ENCODE results near the gene GON7. TPM values are rescaled to one million over a fixed set of nuclear protein-coding genes. Genes with fewer than 3 reads are reported as not detected.
A peak's percentile ranks its signal among the peaks of the same experiment; 100 is the strongest.

Gene GON7
- 9.2 and 18.1 TPM in 2 replicates for total RNA-seq
- polyA plus RNA-seq = 22.2 and 24.6 TPM in 2 replicates

DNA sequence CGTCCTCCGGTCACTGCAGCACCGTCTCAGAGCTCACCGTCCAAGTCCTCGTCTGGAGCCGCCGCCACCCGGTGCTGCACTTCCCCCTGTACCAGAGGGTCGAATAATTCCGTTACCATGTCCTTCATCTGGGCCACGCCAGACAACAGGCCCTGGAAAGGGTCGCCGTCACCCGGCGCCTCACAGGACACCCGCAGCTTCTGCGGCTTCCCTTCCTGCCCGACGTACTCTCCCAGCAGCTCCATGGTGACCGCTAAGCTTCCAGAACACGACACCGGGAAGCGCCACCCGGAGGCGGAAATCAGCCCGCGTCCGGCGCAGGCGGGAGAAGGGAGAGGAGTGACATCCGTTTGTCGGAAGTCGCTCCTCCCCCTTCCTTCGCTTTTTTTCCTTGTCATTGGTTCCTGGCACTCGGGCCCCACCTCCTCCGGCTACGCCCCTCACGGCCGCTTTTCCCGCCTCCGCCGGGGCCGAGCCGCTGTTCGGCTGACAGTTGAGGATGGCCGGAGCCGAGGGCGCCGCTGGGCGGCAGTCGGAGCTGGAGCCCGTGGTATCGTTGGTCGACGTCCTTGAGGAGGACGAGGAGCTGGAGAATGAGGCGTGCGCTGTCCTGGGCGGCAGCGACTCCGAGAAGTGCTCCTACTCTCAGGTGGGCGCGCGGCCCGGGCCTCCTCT lies at the start of gene GON7, which contains the start of gene UBR7:
GON7 (minus strand) TSS at position 273 of the 675 bp plus-strand sequence; CDS start at position 245, 28 bp downstream.
UBR7 (plus strand) TSS at position 464 of the 675 bp plus-strand sequence; CDS start at position 500, 36 bp downstream.
- H3K36me3 ChIP-seq = peaks cover 6% of the 10 kb centered on the region
- TF ChIP-seq, protein P1, sequence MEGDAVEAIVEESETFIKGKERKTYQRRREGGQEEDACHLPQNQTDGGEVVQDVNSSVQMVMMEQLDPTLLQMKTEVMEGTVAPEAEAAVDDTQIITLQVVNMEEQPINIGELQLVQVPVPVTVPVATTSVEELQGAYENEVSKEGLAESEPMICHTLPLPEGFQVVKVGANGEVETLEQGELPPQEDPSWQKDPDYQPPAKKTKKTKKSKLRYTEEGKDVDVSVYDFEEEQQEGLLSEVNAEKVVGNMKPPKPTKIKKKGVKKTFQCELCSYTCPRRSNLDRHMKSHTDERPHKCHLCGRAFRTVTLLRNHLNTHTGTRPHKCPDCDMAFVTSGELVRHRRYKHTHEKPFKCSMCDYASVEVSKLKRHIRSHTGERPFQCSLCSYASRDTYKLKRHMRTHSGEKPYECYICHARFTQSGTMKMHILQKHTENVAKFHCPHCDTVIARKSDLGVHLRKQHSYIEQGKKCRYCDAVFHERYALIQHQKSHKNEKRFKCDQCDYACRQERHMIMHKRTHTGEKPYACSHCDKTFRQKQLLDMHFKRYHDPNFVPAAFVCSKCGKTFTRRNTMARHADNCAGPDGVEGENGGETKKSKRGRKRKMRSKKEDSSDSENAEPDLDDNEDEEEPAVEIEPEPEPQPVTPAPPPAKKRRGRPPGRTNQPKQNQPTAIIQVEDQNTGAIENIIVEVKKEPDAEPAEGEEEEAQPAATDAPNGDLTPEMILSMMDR (IDR thresholded peaks at IDR 0.05; ENCODE audit: low read depth, low read length) = peak; percentile 31
- no peaks in the 10 kb centered on the region for H3K9me3 ChIP-seq (ENCODE audit: low read depth)
- peak; percentile 97 to 98 for DNase-seq (ENCODE audit: low read depth in 1 of 2, low spot score in 1 of 2)
- H3K4me3 ChIP-seq = peak within 1 kb of the TSS; percentile 83
- H3K4me1 ChIP-seq (ENCODE audit: low read depth) = peaks cover 10% of the 10 kb centered on the region
- no peaks in the 10 kb centered on the region for H3K27me3 ChIP-seq
- peak within 1 kb of the TSS; percentile 80 for H3K27ac ChIP-seq

DNA sequence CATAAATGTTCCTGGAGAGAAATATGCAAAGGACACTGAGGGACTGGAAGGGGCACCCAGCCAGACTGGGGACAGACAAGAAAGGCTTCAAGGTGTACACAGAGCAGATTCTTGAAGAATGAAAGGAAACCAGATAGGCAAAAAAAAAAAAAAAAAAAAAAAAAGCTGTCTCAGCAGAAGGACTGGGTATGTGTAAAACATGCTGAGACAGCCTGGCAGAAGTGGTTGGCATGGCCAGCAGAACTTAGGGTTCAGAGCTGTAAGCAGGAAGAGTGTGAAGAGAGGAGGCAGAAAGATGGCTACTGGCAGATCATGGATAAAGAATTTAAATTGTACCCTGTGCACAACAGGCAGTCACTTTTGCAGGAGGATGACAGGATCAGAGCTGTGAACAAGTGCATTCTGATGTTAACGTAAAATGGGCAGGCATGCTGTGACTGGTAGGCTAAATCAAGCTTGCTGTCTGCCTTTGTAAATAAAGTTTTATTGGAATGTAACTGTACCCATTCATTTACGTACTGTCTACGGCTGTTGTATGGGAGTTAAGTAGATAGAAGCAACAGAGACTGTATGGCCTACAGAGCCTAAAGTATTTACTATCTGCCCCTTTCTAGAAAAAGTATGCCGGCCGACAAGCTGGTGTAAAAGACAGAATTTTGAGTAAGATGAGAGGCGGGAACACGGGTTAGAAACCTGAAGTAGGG lies 42.4 kb upstream of the GON7 start:
- Histone ChIP-seq H3K36me3 (peaks cover 41% of the 10 kb centered on the region), H3K9me3 (ENCODE audit: low read depth) (no peaks in the 10 kb centered on the region), H3K27me3 (no peaks in the 10 kb centered on the region), H3K4me1 (ENCODE audit: low read depth) (no peaks in the 10 kb centered on the region), H3K27ac (no peak overlapping the region), H3K4me3 (no peak overlapping the region)
- TF ChIP-seq, protein P1 (IDR thresholded peaks at IDR 0.05; ENCODE audit: low read depth, low read length) = no peak
- no peak for DNase-seq (ENCODE audit: low read depth in 1 of 2, low spot score in 1 of 2)

DNA sequence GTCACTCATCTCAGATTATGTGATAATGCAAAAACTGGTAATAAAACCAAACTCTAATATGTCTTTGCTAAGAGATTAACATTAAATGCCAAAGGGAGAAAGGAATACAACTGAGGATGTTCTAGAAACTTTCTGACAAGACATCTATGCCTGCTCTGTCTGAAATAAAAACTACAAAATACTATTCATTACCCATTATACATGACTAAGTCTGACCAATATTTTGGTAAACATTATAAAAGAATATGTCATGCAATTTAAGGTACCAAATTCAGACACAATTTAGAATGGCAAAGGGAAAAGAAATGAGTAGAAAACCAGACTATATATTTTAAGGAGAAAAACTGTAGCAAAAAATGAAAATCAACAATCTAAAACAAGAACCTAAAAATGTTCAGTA lies 39.7 kb upstream of the GON7 start:
- TF ChIP-seq, protein P1 (IDR thresholded peaks at IDR 0.05; ENCODE audit: low read depth, low read length) = no peak
- Histone ChIP-seq H3K4me3 (no peak overlapping the region), H3K4me1 (ENCODE audit: low read depth) (no peaks in the 10 kb centered on the region), H3K27ac (no peak overlapping the region), H3K9me3 (ENCODE audit: low read depth) (no peaks in the 10 kb centered on the region), H3K36me3 (peaks cover 44% of the 10 kb centered on the region), H3K27me3 (no peaks in the 10 kb centered on the region)
- no peak for DNase-seq (ENCODE audit: low read depth in 1 of 2, low spot score in 1 of 2)

- no peaks in the 10 kb centered on the region for H3K9me3 ChIP-seq (ENCODE audit: low read depth)
- H3K36me3 ChIP-seq = peaks cover 43% of the 10 kb centered on the region
- DNase-seq (ENCODE audit: low read depth in 1 of 2, low spot score in 1 of 2) = no peak
- no peaks in the 10 kb centered on the region for H3K27me3 ChIP-seq
- H3K4me3 ChIP-seq = no peak overlapping the region
- H3K4me1 ChIP-seq (ENCODE audit: low read depth) = no peaks in the 10 kb centered on the region
- H3K27ac ChIP-seq = no peak overlapping the region
- TF ChIP-seq, protein P1 (IDR thresholded peaks at IDR 0.05; ENCODE audit: low read depth, low read length) = no peak
Measured at GRCh38 chr14:93245764-93246420, 39.0 kb upstream of the GON7 start.

GRCh38 chr14:93240678-93241000 lies 33.8 kb upstream of the GON7 start:
- Histone ChIP-seq H3K36me3 (peaks cover 30% of the 10 kb centered on the region), H3K9me3 (ENCODE audit: low read depth) (no peaks in the 10 kb centered on the region), H3K27me3 (no peaks in the 10 kb centered on the region), H3K27ac (no peak overlapping the region), H3K4me1 (ENCODE audit: low read depth) (no peaks in the 10 kb centered on the region), H3K4me3 (no peak overlapping the region)
- TF ChIP-seq, protein P1 (IDR thresholded peaks at IDR 0.05; ENCODE audit: low read depth, low read length) = no peak
- DNase-seq (ENCODE audit: low read depth in 1 of 2, low spot score in 1 of 2) = peak in 1 of 2 donors; percentile 6
